Measurements from ENCODE around the gene OR4K5. TPM values are rescaled to one million over a fixed set of nuclear protein-coding genes. Genes with fewer than 3 reads are reported as not detected.

The OR4K5 gene, protein sequence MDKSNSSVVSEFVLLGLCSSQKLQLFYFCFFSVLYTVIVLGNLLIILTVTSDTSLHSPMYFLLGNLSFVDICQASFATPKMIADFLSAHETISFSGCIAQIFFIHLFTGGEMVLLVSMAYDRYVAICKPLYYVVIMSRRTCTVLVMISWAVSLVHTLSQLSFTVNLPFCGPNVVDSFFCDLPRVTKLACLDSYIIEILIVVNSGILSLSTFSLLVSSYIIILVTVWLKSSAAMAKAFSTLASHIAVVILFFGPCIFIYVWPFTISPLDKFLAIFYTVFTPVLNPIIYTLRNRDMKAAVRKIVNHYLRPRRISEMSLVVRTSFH
- not detected for total RNA-seq
- total RNA-seq (2013): not detected

DNA sequence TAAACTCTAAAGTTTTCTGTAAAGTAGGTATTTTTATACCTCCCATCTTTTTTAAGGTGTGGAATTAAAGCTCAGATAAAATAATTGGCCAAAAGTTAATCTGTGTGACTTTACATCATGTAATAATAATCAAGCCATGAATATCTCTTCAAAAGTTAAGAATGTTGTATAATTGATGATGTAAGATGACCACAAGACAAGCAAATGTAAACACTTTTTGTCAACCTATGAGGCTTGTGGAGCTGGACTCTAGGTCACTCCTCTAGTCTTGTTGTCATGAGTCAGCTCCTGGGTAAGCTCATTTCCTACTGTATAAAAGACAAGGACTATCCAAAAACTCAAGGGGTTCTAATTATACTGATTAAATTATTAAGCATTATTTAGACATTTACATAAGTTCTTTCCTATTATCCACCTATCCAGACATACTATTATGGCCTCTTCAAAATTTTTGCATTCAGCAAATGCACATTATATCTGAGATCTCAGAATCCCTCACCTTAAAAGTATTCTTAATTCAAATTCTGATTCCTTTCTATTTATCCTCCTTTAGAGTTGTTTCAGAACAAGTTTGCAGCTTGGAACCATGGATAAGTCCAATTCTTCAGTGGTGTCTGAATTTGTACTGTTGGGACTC, at the start of gene OR4K5:
TSS of gene OR4K5 (plus strand) at position 587 of the 637 bp plus-strand sequence. CDS start at position 587, 0 bp downstream.
- Histone ChIP-seq H3K36me3 (ENCODE audit: control insufficient read depth, insufficient read depth, low read length) (no peaks in the 10 kb centered on the region), H3K4me3 (ENCODE audit: low read length) (no peak within 1 kb of the TSS), H3K27ac (ENCODE audit: low read length) (no peak within 1 kb of the TSS), H3K4me1 (ENCODE audit: control insufficient read depth, insufficient read depth, low read length) (no peaks in the 10 kb centered on the region), H3K9me3 (ENCODE audit: control insufficient read depth, insufficient read depth, low read length) (no peaks in the 10 kb centered on the region), H3K27me3 (ENCODE audit: control insufficient read depth, insufficient read depth, low read length) (no peaks in the 10 kb centered on the region)
- no peaks in the 10 kb centered on the region for H3K36me3 Mint-ChIP-seq
- H3K9me3 Mint-ChIP-seq: peaks cover 0 to 4% of the 10 kb centered on the region in 2 donors
- H3K27ac Mint-ChIP-seq: no peak within 1 kb of the TSS
- TF ChIP-seq, protein P1, sequence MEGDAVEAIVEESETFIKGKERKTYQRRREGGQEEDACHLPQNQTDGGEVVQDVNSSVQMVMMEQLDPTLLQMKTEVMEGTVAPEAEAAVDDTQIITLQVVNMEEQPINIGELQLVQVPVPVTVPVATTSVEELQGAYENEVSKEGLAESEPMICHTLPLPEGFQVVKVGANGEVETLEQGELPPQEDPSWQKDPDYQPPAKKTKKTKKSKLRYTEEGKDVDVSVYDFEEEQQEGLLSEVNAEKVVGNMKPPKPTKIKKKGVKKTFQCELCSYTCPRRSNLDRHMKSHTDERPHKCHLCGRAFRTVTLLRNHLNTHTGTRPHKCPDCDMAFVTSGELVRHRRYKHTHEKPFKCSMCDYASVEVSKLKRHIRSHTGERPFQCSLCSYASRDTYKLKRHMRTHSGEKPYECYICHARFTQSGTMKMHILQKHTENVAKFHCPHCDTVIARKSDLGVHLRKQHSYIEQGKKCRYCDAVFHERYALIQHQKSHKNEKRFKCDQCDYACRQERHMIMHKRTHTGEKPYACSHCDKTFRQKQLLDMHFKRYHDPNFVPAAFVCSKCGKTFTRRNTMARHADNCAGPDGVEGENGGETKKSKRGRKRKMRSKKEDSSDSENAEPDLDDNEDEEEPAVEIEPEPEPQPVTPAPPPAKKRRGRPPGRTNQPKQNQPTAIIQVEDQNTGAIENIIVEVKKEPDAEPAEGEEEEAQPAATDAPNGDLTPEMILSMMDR (IDR thresholded peaks at IDR 0.05): no peak
- H3K4me3 Mint-ChIP-seq: no peak within 1 kb of the TSS
- H3K27me3 Mint-ChIP-seq (ENCODE audit: low read depth in 2 of 2): no peaks in the 10 kb centered on the region
- no peaks in the 10 kb centered on the region for H3K4me1 Mint-ChIP-seq
- DNase-seq: no peak
- ATAC-seq: no peak
- intact Hi-C loops (cut with micrococcal nuclease): no loop called here

DNA sequence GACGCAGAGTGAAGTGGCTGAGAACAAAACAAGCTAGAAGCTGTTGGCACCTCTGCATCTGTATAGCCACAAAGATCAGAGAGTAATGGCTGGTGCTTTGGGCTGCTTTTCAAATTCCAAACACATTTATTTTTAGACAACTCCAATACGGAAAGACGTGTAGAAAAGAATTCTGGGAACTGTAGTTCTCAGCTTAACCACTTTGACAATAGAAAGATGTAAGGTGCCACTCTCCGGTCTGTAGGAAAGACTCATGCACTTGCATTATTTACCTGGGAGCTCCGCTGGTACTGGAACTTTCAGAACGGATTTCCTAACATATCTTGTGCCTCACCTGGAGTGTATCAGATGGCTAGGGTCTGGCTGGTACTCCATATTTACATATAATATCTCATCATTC, 47.2 kb upstream of the OR4K5 start:
- H3K9me3 Mint-ChIP-seq: peaks cover 0 to 2% of the 10 kb centered on the region in 2 donors

DNA sequence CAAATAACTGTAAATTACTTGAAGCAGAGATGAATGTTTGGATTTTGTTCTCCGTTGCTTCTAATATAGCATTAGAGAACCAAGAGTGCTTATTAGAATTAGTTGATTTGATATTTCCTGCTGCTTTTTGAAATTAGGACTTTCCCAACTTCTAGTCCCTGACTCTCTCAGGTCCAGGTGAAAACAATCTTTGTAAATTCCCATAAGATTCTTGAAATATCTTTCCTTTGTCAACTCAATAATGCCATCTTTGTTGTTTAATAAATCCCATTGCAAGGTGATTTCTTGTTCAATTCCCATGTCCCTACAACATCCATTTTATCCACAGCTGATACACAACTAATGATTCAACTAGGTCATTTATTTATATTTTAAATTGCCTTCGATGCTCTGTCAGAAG, 45.6 kb upstream of the OR4K5 start, which contains the start of gene OR4K2:
TSS of gene OR4K2 (plus strand) at position 301 of the 400 bp plus-strand sequence. CDS start 1,126 bp downstream, outside the sequence.
- TF ChIP-seq, protein P1 (IDR thresholded peaks at IDR 0.05): no peak
- H3K4me3 Mint-ChIP-seq: no peak within 1 kb of the TSS
- no peaks in the 10 kb centered on the region for H3K27me3 ChIP-seq (ENCODE audit: control insufficient read depth, insufficient read depth, low read length)
- H3K9me3 Mint-ChIP-seq: peaks cover 0 to 2% of the 10 kb centered on the region in 2 donors
- H3K9me3 ChIP-seq (ENCODE audit: control insufficient read depth, insufficient read depth, low read length): no peaks in the 10 kb centered on the region
- no peaks in the 10 kb centered on the region for H3K27me3 Mint-ChIP-seq (ENCODE audit: low read depth in 2 of 2)
- no peaks in the 10 kb centered on the region for H3K4me1 Mint-ChIP-seq
- no peaks in the 10 kb centered on the region for H3K36me3 ChIP-seq (ENCODE audit: control insufficient read depth, insufficient read depth, low read length)
- no peak for ATAC-seq
- intact Hi-C loops (cut with micrococcal nuclease): no loop called here
- H3K27ac ChIP-seq (ENCODE audit: low read length): no peak within 1 kb of the TSS
- no peaks in the 10 kb centered on the region for H3K4me1 ChIP-seq (ENCODE audit: control insufficient read depth, insufficient read depth, low read length)
- H3K36me3 Mint-ChIP-seq: no peaks in the 10 kb centered on the region
- no peak within 1 kb of the TSS for H3K4me3 ChIP-seq (ENCODE audit: low read length)
- no peak for DNase-seq
- WGBS (ENCODE audit: insufficient coverage): 54% methylated on average over 1 of the region's 2 CpGs
- H3K27ac Mint-ChIP-seq: no peak within 1 kb of the TSS

More for the DNA sequence above, 47.2 kb upstream of the OR4K5 start:
- ATAC-seq (no peak), DNase-seq (no peak)
- Histone ChIP-seq H3K4me1 (ENCODE audit: control insufficient read depth, insufficient read depth, low read length) (no peaks in the 10 kb centered on the region), H3K27ac (ENCODE audit: low read length) (no peak overlapping the region), H3K4me3 (ENCODE audit: low read length) (no peak overlapping the region), H3K27me3 (ENCODE audit: control insufficient read depth, insufficient read depth, low read length) (no peaks in the 10 kb centered on the region), H3K9me3 (ENCODE audit: control insufficient read depth, insufficient read depth, low read length) (no peaks in the 10 kb centered on the region), H3K36me3 (ENCODE audit: control insufficient read depth, insufficient read depth, low read length) (no peaks in the 10 kb centered on the region)
- H3K27ac Mint-ChIP-seq: no peak overlapping the region
- no peaks in the 10 kb centered on the region for H3K4me1 Mint-ChIP-seq
- no peaks in the 10 kb centered on the region for H3K36me3 Mint-ChIP-seq
- H3K4me3 Mint-ChIP-seq: no peak overlapping the region
- TF ChIP-seq, protein P1 (IDR thresholded peaks at IDR 0.05): no peak
- intact Hi-C loops (cut with micrococcal nuclease): no loop called here
- no peaks in the 10 kb centered on the region for H3K27me3 Mint-ChIP-seq (ENCODE audit: low read depth in 2 of 2)
- 36% methylated on average over 6 of the region's 6 CpGs for WGBS (ENCODE audit: insufficient coverage)

Measured in natural killer cell (primary cell).